ENCODE results near the gene SASH1.
A peak's percentile ranks its signal among the peaks of the same experiment; 100 is the strongest.

Gene SASH1

GRCh38 chr6:148461986-148462577, 119.4 kb downstream of the SASH1 start:
- TF ChIP-seq CTCF (IDR thresholded peaks at IDR 0.05; ENCODE audit: insufficient read depth, low read length, poor library complexity, severe bottlenecking) (no peak), EZH2phosphoT487 (conservative IDR thresholded peaks at IDR 0.05; ENCODE audit: low read length) (no peak)
- Histone ChIP-seq H3K27ac (ENCODE audit: low read depth, low read length) (no peak overlapping the region), H2AFZ (ENCODE audit: low read depth, low read length, severe bottlenecking) (no peak overlapping the region)

GRCh38 chr6:148463671-148464070, 121.0 kb downstream of the SASH1 start:
- Histone ChIP-seq H3K36me3 (ENCODE audit: low read length) (no peaks in the 10 kb centered on the region), H3K4me3 (ENCODE audit: insufficient read depth, low read length, poor library complexity, severe bottlenecking) (no peak overlapping the region), H3K27ac (ENCODE audit: low read depth, low read length) (no peak overlapping the region), H3K4me2 (ENCODE audit: low read depth, low read length, poor library complexity, severe bottlenecking) (no peak overlapping the region), H4K20me1 (ENCODE audit: low read depth, low read length) (no peaks in the 10 kb centered on the region), H2AFZ (ENCODE audit: low read depth, low read length, severe bottlenecking) (no peak overlapping the region), H3K9ac (ENCODE audit: low read length) (no peak overlapping the region), H3K9me3 (ENCODE audit: insufficient read depth, low read length) (no peaks in the 10 kb centered on the region), H3K27me3 (ENCODE audit: low read length) (no peaks in the 10 kb centered on the region), H3F3A (ENCODE audit: insufficient read depth) (no peaks in the 10 kb centered on the region), H3K79me2 (ENCODE audit: insufficient read depth, low read length) (no peaks in the 10 kb centered on the region), H3K9me2 (replicated peaks; ENCODE audit: insufficient read depth, low read length) (no peaks in the 10 kb centered on the region)
- no peak for TF ChIP-seq EZH2phosphoT487 (conservative IDR thresholded peaks at IDR 0.05; ENCODE audit: low read length)

More at GRCh38 chr6:148461986-148462577, 119.4 kb downstream of the SASH1 start:
- Histone ChIP-seq H3K9ac (ENCODE audit: low read length) (no peak overlapping the region), H3F3A (ENCODE audit: insufficient read depth) (no peaks in the 10 kb centered on the region), H3K9me2 (replicated peaks; ENCODE audit: insufficient read depth, low read length) (no peaks in the 10 kb centered on the region), H3K9me3 (ENCODE audit: insufficient read depth, low read length) (no peaks in the 10 kb centered on the region), H3K36me3 (ENCODE audit: low read length) (no peaks in the 10 kb centered on the region), H4K20me1 (ENCODE audit: low read depth, low read length) (no peaks in the 10 kb centered on the region), H3K4me2 (ENCODE audit: low read depth, low read length, poor library complexity, severe bottlenecking) (no peak overlapping the region), H3K4me3 (ENCODE audit: insufficient read depth, low read length, poor library complexity, severe bottlenecking) (no peak overlapping the region), H3K79me2 (ENCODE audit: insufficient read depth, low read length) (no peaks in the 10 kb centered on the region), H3K27me3 (ENCODE audit: low read length) (no peaks in the 10 kb centered on the region)

GRCh38 chr6:148464319-148465010, 121.8 kb downstream of the SASH1 start:
- Histone ChIP-seq H3K4me3 (ENCODE audit: insufficient read depth, low read length, poor library complexity, severe bottlenecking) (no peak overlapping the region), H3K9ac (ENCODE audit: low read length) (no peak overlapping the region), H3K79me2 (ENCODE audit: insufficient read depth, low read length) (no peaks in the 10 kb centered on the region), H3F3A (ENCODE audit: insufficient read depth) (no peaks in the 10 kb centered on the region), H3K9me3 (ENCODE audit: insufficient read depth, low read length) (no peaks in the 10 kb centered on the region), H3K4me2 (ENCODE audit: low read depth, low read length, poor library complexity, severe bottlenecking) (no peak overlapping the region), H3K9me2 (replicated peaks; ENCODE audit: insufficient read depth, low read length) (no peaks in the 10 kb centered on the region), H3K27me3 (ENCODE audit: low read length) (no peaks in the 10 kb centered on the region), H4K20me1 (ENCODE audit: low read depth, low read length) (no peaks in the 10 kb centered on the region), H3K36me3 (ENCODE audit: low read length) (no peaks in the 10 kb centered on the region), H3K27ac (ENCODE audit: low read depth, low read length) (no peak overlapping the region), H2AFZ (ENCODE audit: low read depth, low read length, severe bottlenecking) (no peak overlapping the region)
- TF ChIP-seq EZH2phosphoT487 (conservative IDR thresholded peaks at IDR 0.05; ENCODE audit: low read length) (no peak), CTCF (IDR thresholded peaks at IDR 0.05; ENCODE audit: insufficient read depth, low read length, poor library complexity, severe bottlenecking) (peak; percentile 94)

- Histone ChIP-seq H2AFZ (ENCODE audit: low read depth, low read length, severe bottlenecking) (no peak overlapping the region), H3K27me3 (ENCODE audit: low read length) (no peaks in the 10 kb centered on the region), H3F3A (ENCODE audit: insufficient read depth) (no peaks in the 10 kb centered on the region), H3K4me2 (ENCODE audit: low read depth, low read length, poor library complexity, severe bottlenecking) (no peak overlapping the region), H3K36me3 (ENCODE audit: low read length) (no peaks in the 10 kb centered on the region), H4K20me1 (ENCODE audit: low read depth, low read length) (no peaks in the 10 kb centered on the region), H3K9ac (ENCODE audit: low read length) (no peak overlapping the region), H3K4me3 (ENCODE audit: insufficient read depth, low read length, poor library complexity, severe bottlenecking) (no peak overlapping the region), H3K9me2 (replicated peaks; ENCODE audit: insufficient read depth, low read length) (no peaks in the 10 kb centered on the region), H3K27ac (ENCODE audit: low read depth, low read length) (no peak overlapping the region), H3K9me3 (ENCODE audit: insufficient read depth, low read length) (no peaks in the 10 kb centered on the region), H3K79me2 (ENCODE audit: insufficient read depth, low read length) (no peaks in the 10 kb centered on the region)
- no peak for TF ChIP-seq EZH2phosphoT487 (conservative IDR thresholded peaks at IDR 0.05; ENCODE audit: low read length)
- TF ChIP-seq CTCF (IDR thresholded peaks at IDR 0.05; ENCODE audit: insufficient read depth, low read length, poor library complexity, severe bottlenecking), result no peak
Observed at GRCh38 chr6:148465011-148465335, 122.3 kb downstream of the SASH1 start.

Measured in SU-DHL-6 (cell line).